Neural cell (in vitro differentiated cells): ENCODE measurements around the gene LCP1. TPM values are rescaled to one million over a fixed set of nuclear protein-coding genes. Genes with fewer than 3 reads are reported as not detected.

Experiments
- H2AFZ ChIP-seq: fragments of 200-600, 300-800 bp; sonication (generic), shearing (Covaris generic); 2 replicates; pipeline ENCODE4 v1.6.0; 2014; ENCODE audit warnings: low read depth, mild to moderate bottlenecking, antibody characterized with exemption, low read length, moderate library complexity
- H3F3A ChIP-seq: fragments of 200-600 bp; shearing (Covaris generic); 2 replicates; pipeline ENCODE4 v1.6.1; 2016; ENCODE audit warnings: mild to moderate bottlenecking, moderate library complexity, mixed read lengths, antibody characterized with exemption, low read length; ENCODE audit not compliant: insufficient read depth, poor library complexity, severe bottlenecking
- H3K27ac ChIP-seq: fragments of 200-600, 300-800 bp; sonication (generic), shearing (Covaris generic); 2 replicates; pipeline ENCODE4 v1.5.1; 2014; ENCODE audit warnings: mild to moderate bottlenecking, low read length, moderate library complexity
- H3K27me3 ChIP-seq: fragments of 300-800, 200-600 bp; sonication (generic), shearing (Covaris generic); 2 replicates; pipeline ENCODE4 v1.6.0; 2014; ENCODE audit warnings: mild to moderate bottlenecking, low read depth, low read length, moderate library complexity; ENCODE audit not compliant: insufficient read depth
- H3K36me3 ChIP-seq: fragments of 300-800, 200-600 bp; sonication (generic), shearing (Covaris generic); 2 replicates; pipeline ENCODE4 v1.5.1; 2014; ENCODE audit warnings: mild to moderate bottlenecking, antibody characterized with exemption, low read length, moderate library complexity; ENCODE audit not compliant: insufficient read depth
- H3K4me2 ChIP-seq: fragments of 300-800, 200-600 bp; sonication (generic), shearing (Covaris generic); 2 replicates; pipeline ENCODE4 v1.6.0; 2014; ENCODE audit warnings: mild to moderate bottlenecking, low read length
- H3K4me3 ChIP-seq: fragments of 300-800, 200-600 bp; sonication (generic), shearing (Covaris generic); 2 replicates; pipeline ENCODE4 v1.5.1; 2014; ENCODE audit warnings: mild to moderate bottlenecking, low read length, moderate library complexity
- H3K79me2 ChIP-seq: fragments of 200-600 bp; shearing (Covaris generic); replicated peaks from 2 replicates; pipeline ENCODE4 v1.6.0; 2014; ENCODE audit warnings: mild to moderate bottlenecking, low read length, moderate library complexity; ENCODE audit not compliant: insufficient read depth
- H3K9ac ChIP-seq: fragments of 300-800, 200-600 bp; sonication (generic), shearing (Covaris generic); 2 replicates; pipeline ENCODE4 v1.6.1; 2016; ENCODE audit warnings: mild to moderate bottlenecking, low read length, mixed read lengths
- H3K9me2 ChIP-seq: fragments of 200-600 bp; shearing (Covaris generic); 2 replicates; pipeline ENCODE4 v1.6.1; 2016; ENCODE audit warnings: mild to moderate bottlenecking, low read length, mixed read lengths; ENCODE audit not compliant: insufficient read depth
- H3K9me3 ChIP-seq: fragments of 200-600, 300-800 bp; sonication (generic), shearing (Covaris generic); 2 replicates; pipeline ENCODE4 v1.6.1; 2016; ENCODE audit warnings: mild to moderate bottlenecking, mixed run types, low read length, moderate library complexity, mixed read lengths
- H4K20me1 ChIP-seq: fragments of 200-600 bp; shearing (Covaris generic); 2 replicates; pipeline ENCODE4 v1.6.1; 2016; ENCODE audit warnings: mild to moderate bottlenecking, mixed run types; ENCODE audit not compliant: insufficient read depth
- CTCF ChIP-seq: fragments of 450-650 bp; IDR thresholded peaks from 2 replicates; pipeline ENCODE4 v1.5.1; 2014; ENCODE audit warnings: antibody characterized with exemption, mild to moderate bottlenecking, moderate library complexity; ENCODE audit not compliant: poor library complexity, severe bottlenecking
- EP300 ChIP-seq: fragments of 450-650 bp; conservative IDR thresholded peaks from 2 replicates; pipeline ENCODE4 v1.6.1; 2014; ENCODE audit warnings: antibody characterized with exemption, mild to moderate bottlenecking, moderate library complexity; ENCODE audit not compliant: poor library complexity, severe bottlenecking
- EZH2 ChIP-seq: fragments of 200-600, 300-800 bp; shearing (Covaris generic), sonication (generic); IDR thresholded peaks from 2 replicates; pipeline ENCODE4 v1.6.1; 2014; ENCODE audit warnings: antibody characterized with exemption, low read length, borderline replicate concordance, mild to moderate bottlenecking; ENCODE audit not compliant: insufficient read depth, poor library complexity, severe bottlenecking
- MXI1 ChIP-seq: fragments of 450-650 bp; conservative IDR thresholded peaks from 2 replicates; pipeline ENCODE4 v1.6.1; 2014; ENCODE audit warnings: antibody characterized with exemption, mild to moderate bottlenecking; ENCODE audit not compliant: poor library complexity, severe bottlenecking
- POLR2AphosphoS5 ChIP-seq: IDR thresholded peaks from 2 replicates; pipeline ENCODE4 v1.6.1; 2012
- RAD21 ChIP-seq: fragments of 450-650 bp; conservative IDR thresholded peaks from 2 replicates; pipeline ENCODE4 v1.6.1; 2014; ENCODE audit warnings: antibody characterized with exemption, mild to moderate bottlenecking, moderate library complexity
- REST ChIP-seq: IDR thresholded peaks from 2 replicates; pipeline ENCODE4 v1.6.1; 2012; ENCODE audit warnings: borderline replicate concordance
- SMC3 ChIP-seq: fragments of 450-650 bp; conservative IDR thresholded peaks from 2 replicates; pipeline ENCODE4 v1.6.1; 2014; ENCODE audit warnings: antibody characterized with exemption, mild to moderate bottlenecking, moderate library complexity; ENCODE audit not compliant: poor library complexity
- TAF1 ChIP-seq: IDR thresholded peaks from 2 replicates; pipeline ENCODE4 v1.6.1; 2012; ENCODE audit warnings: low read depth
- polyA plus RNA-seq: library from polyadenylated mRNA; depleted of rRNA; stranded (reverse); fragments of >200 nt; gene quantifications from 2 replicates; pipeline ENCODE4 v1.2.3, GENCODE V29; 2014

LCP1 gene
- polyA plus RNA-seq, 1 donor from 2014 or later = 0.76 TPM

DNA sequence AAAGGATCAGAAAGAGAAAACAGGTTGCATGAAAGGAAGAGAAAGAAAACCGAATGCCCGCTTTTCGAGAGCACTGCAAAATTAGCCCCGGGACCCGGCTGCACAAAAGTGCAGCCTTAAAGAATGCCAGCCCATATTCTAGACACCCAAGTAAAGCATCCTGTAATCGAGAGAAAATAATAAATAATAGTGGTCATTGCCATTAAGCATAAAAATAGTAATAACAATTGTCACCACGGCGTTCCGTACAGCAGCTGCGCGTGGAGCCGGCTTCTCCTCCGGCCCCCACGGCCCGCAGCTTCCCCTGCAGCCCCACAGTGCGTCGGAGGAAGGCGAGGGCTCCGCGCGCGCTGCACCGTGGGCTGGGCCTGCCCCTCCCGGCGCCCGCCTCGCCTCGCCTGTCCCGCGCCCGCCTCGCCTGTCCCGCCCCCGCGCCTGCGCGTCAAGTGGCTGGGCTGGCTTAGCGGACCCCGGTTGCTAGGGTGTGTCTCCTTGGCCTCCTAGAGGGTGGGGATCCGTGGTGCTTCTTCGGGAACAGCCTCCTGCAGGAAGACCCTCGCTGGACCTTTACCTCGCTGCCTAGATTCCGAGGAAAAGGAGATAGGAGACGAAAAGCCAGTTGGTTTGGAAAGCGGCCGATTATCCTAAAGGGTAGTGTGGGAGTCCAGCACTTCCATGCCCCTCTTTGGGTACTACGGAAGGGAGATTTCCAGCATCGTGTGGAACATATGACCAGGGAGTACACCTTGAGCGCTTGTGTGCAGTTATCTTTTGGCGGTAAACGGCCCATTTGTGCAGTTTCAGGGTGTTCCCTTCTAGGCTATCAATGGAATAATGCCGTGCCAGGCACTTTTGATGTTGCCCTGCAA, 29.7 kb upstream of the LCP1 start, which contains the start of gene LRRC63:
TSS of gene LRRC63 (plus strand) at position 446 of the 869 bp plus-strand sequence. CDS start 1,107 bp downstream, outside the sequence.
- H3F3A ChIP-seq = no peaks in the 10 kb centered on the region
- no peaks in the 10 kb centered on the region for H4K20me1 ChIP-seq
- H3K4me2 ChIP-seq = no peak within 1 kb of the TSS
- no peak within 1 kb of the TSS for H3K9ac ChIP-seq
- no peak for TF ChIP-seq SMC3
- no peak for TF ChIP-seq RAD21
- no peak for TF ChIP-seq MXI1
- TF ChIP-seq CTCF = no peak
- TF ChIP-seq POLR2AphosphoS5 = no peak
- no peak for TF ChIP-seq REST
- TF ChIP-seq TAF1 = no peak
- TF ChIP-seq EZH2 = no peak
- TF ChIP-seq EP300 = no peak
- peaks cover 10% of the 10 kb centered on the region for H3K27me3 ChIP-seq
- no peaks in the 10 kb centered on the region for H3K9me3 ChIP-seq
- peak within 1 kb of the TSS; percentile 61 for H3K4me3 ChIP-seq
- H3K9me2 ChIP-seq = no peaks in the 10 kb centered on the region
- no peaks in the 10 kb centered on the region for H3K36me3 ChIP-seq
- no peaks in the 10 kb centered on the region for H3K79me2 ChIP-seq
- no peak within 1 kb of the TSS for H3K27ac ChIP-seq
- H2AFZ ChIP-seq = no peak within 1 kb of the TSS

DNA sequence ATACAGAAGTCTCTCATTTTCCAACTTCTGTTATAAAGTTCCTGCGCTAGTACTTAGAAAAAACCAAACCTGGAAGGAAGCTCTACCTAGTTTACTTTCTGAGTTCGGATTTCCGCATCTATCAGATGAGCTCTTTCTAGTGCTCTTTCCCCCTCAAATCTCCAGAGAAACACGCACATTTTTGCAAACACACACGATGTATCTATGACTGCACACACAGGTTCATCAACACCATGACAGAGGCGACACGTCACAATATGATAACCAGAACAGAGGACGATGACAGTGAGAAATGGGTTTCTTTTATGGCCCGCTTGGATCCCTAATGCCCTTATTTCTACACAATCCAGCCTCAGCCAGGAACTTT, 29.1 kb upstream of the LCP1 start:
- no peaks in the 10 kb centered on the region for H3K36me3 ChIP-seq
- no peaks in the 10 kb centered on the region for H3K79me2 ChIP-seq
- H3K9me2 ChIP-seq = no peaks in the 10 kb centered on the region
- no peak overlapping the region for H2AFZ ChIP-seq
- no peaks in the 10 kb centered on the region for H3K9me3 ChIP-seq
- TF ChIP-seq TAF1 = no peak
- no peak for TF ChIP-seq SMC3
- TF ChIP-seq RAD21 = no peak
- no peak for TF ChIP-seq EP300
- no peak for TF ChIP-seq EZH2
- no peak for TF ChIP-seq MXI1
- no peak for TF ChIP-seq REST
- no peak for TF ChIP-seq CTCF
- TF ChIP-seq POLR2AphosphoS5 = no peak
- peaks cover 10% of the 10 kb centered on the region for H3K27me3 ChIP-seq
- peak overlapping the region; percentile 61 for H3K4me3 ChIP-seq
- H4K20me1 ChIP-seq = no peaks in the 10 kb centered on the region
- no peak overlapping the region for H3K27ac ChIP-seq
- H3K9ac ChIP-seq = no peak overlapping the region
- no peak overlapping the region for H3K4me2 ChIP-seq
- H3F3A ChIP-seq = no peaks in the 10 kb centered on the region
